Panc1 (cell line): Measurements from ENCODE around the gene DYRK3.

Source experiments
- POLR2AphosphoS5 ChIP-seq: IDR thresholded peaks from 2 replicates; pipeline ENCODE4 v1.6.1; 2012; ENCODE audit warnings: mild to moderate bottlenecking, low read depth, low read length, moderate library complexity
- TCF7L2 ChIP-seq: IDR thresholded peaks from 2 replicates; pipeline ENCODE4 v1.6.1; 2011; ENCODE audit warnings: mild to moderate bottlenecking, low read depth, low read length, inconsistent platforms
- TF ChIP-seq, protein P1 (sequence below): fragments of 450-650 bp; IDR thresholded peaks from 2 replicates; pipeline ENCODE4 v1.5.1; 2017; ENCODE audit warnings: mild to moderate bottlenecking

DNA sequence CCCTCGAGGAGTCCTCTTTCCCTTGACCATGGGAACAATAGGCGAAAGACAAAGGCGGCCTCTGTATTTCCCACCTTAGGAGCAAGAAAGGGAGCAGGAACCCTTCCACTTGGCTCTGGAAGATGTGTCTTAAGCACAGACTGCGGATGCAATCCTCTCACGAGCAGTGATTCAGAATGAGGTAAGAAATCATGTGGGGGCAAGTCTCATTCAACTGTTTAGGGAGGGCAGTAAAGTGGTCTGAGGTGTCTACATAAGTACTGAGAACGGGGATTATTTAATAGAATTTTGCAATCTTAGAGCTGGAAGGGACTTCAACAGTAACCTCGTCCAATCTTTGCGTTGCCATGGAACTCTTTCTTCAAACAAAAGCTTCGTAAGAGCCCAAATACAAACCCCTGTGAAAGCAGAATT is 1.6 kb upstream of the DYRK3 start:
- TF ChIP-seq POLR2AphosphoS5: no peak
- TF ChIP-seq, protein P1, sequence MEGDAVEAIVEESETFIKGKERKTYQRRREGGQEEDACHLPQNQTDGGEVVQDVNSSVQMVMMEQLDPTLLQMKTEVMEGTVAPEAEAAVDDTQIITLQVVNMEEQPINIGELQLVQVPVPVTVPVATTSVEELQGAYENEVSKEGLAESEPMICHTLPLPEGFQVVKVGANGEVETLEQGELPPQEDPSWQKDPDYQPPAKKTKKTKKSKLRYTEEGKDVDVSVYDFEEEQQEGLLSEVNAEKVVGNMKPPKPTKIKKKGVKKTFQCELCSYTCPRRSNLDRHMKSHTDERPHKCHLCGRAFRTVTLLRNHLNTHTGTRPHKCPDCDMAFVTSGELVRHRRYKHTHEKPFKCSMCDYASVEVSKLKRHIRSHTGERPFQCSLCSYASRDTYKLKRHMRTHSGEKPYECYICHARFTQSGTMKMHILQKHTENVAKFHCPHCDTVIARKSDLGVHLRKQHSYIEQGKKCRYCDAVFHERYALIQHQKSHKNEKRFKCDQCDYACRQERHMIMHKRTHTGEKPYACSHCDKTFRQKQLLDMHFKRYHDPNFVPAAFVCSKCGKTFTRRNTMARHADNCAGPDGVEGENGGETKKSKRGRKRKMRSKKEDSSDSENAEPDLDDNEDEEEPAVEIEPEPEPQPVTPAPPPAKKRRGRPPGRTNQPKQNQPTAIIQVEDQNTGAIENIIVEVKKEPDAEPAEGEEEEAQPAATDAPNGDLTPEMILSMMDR: no peak
- no peak for TF ChIP-seq TCF7L2
